SH-SY5Y (cell line): ENCODE results near the gene RAD51.

ENCODE experiments used
- GATA2 ChIP-seq: IDR thresholded peaks from 2 replicates; pipeline ENCODE4 v1.6.1; 2011; ENCODE audit warnings: mild to moderate bottlenecking, low read depth, low read length
- GATA3 ChIP-seq: IDR thresholded peaks from 2 replicates; pipeline ENCODE4 v1.6.1; 2011; ENCODE audit warnings: low read depth, mild to moderate bottlenecking, low read length, moderate library complexity

DNA sequence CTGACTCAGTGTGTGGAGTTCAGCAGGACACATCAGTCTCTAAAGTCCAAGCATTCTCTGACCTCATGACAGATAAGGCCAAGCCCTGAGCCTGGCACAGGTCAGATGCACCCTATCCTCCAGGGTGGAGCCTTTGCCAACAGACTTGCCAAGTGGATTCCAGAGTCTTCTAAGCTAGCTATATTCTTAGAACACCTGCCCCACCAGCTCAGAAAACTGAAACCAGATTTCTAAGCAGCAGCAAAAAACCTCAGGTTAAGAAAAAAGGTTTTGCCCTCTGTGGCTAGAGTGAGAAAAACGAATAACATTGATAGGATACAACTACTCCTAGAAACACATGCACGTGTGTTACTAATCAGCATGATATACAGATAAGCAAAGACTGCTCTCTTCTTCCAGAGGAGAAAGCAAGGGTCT lies 48.5 kb downstream of the RAD51 start:
- TF ChIP-seq GATA3 (no peak), GATA2 (no peak)
